ENCODE measurements around the gene TSHZ2.

- no peak for TF ChIP-seq CTCF (IDR thresholded peaks at IDR 0.05)
- no peak for TF ChIP-seq POLR2A (IDR thresholded peaks at IDR 0.05)
Observed at GRCh38 chr20:53252002-53252401, 279.8 kb downstream of the TSHZ2 start.
